Superior temporal gyrus (tissue), 1 donor: ENCODE results near the gene ITM2C.

ENCODE experiments used
- DNase-seq: peaks from one replicate; pipeline ENCODE4 v3.0.0-alpha.2; 2016; ENCODE audit errors: extremely low spot score

The ITM2C gene

GRCh38 chr2:230893338-230893737, 28.6 kb downstream of the ITM2C start:
- DNase-seq, result no peak

- peak; percentile 55 for DNase-seq
These were observed 29.4 kb downstream of the ITM2C start for GRCh38 chr2:230893841-230894781.

- no peak for DNase-seq
These were observed 31.0 kb downstream of the ITM2C start for GRCh38 chr2:230895536-230896345.

- DNase-seq, result no peak
These were observed 31.8 kb downstream of the ITM2C start for GRCh38 chr2:230896346-230897115.

- no peak for DNase-seq
These were observed 33.4 kb downstream of the ITM2C start for GRCh38 chr2:230898016-230898712.

GRCh38 chr2:230898713-230899091, 34.0 kb downstream of the ITM2C start:
- no peak for DNase-seq

- DNase-seq, result peak; percentile 59
These were observed 34.5 kb downstream of the ITM2C start for GRCh38 chr2:230899287-230899686.

- DNase-seq, result no peak
These were observed 35.0 kb downstream of the ITM2C start for GRCh38 chr2:230899786-230900185.

GRCh38 chr2:230900336-230900995, 35.7 kb downstream of the ITM2C start:
- DNase-seq, result no peak

GRCh38 chr2:230901006-230901405, 36.3 kb downstream of the ITM2C start:
- no peak for DNase-seq

- peak; percentile 47 for DNase-seq
These were observed 37.6 kb downstream of the ITM2C start for GRCh38 chr2:230902180-230902899.

GRCh38 chr2:230903231-230904150, 38.7 kb downstream of the ITM2C start:
- no peak for DNase-seq

- no peak for DNase-seq
These were observed 40.2 kb downstream of the ITM2C start for GRCh38 chr2:230904856-230905447.

- DNase-seq, result no peak
These were observed 41.0 kb downstream of the ITM2C start for GRCh38 chr2:230905448-230906421.

GRCh38 chr2:230906471-230907230, 41.9 kb downstream of the ITM2C start:
- no peak for DNase-seq

GRCh38 chr2:230907361-230908091, 42.8 kb downstream of the ITM2C start:
- no peak for DNase-seq
